HG02763 (cell line): ENCODE data around the gene BLTP3A.

ENCODE experiments used
- ATAC-seq: cut with Tn5 transposase; IDR thresholded peaks from one replicate; pipeline ENCODE4 v1.9.1; 2021; ENCODE audit warnings: mild to moderate bottlenecking, moderate library complexity; ENCODE audit not compliant: unreplicated experiment

Gene BLTP3A

GRCh38 chr6:34819571-34820480, 27.9 kb downstream of the BLTP3A start:
- no peak for ATAC-seq

- ATAC-seq, result no peak
These were observed 37.3 kb downstream of the BLTP3A start for GRCh38 chr6:34829137-34829536.

GRCh38 chr6:34832942-34833341, 41.1 kb downstream of the BLTP3A start:
- ATAC-seq, result no peak

- ATAC-seq, result no peak
These were observed 43.1 kb downstream of the BLTP3A start for GRCh38 chr6:34834789-34835518.

- ATAC-seq, result no peak
These were observed 44.1 kb downstream of the BLTP3A start for GRCh38 chr6:34836008-34836407.

- ATAC-seq, result no peak
These were observed 44.6 kb downstream of the BLTP3A start for GRCh38 chr6:34836451-34836850.

- ATAC-seq, result no peak
These were observed 45.6 kb downstream of the BLTP3A start for GRCh38 chr6:34837528-34837927.

GRCh38 chr6:34839666-34840352, 47.9 kb downstream of the BLTP3A start:
- no peak for ATAC-seq
